HepG2 (cell line): ENCODE results near the gene C1orf35. TPM values are rescaled to one million over a fixed set of nuclear protein-coding genes. Genes with fewer than 3 reads are reported as not detected.
A peak's percentile ranks its signal among the peaks of the same experiment; 100 is the strongest.

Experiments used
- ATAC-seq: fragments of 200-7000 bp; cut with Tn5 transposase; 3 replicates; pipeline ENCODE4 v1.9.1; 2020; ENCODE audit warnings: mild to moderate bottlenecking, moderate library complexity
- BruUV-seq: library from RNA; stranded (reverse); fragments of 400-500 nt; replicated peaks from 2 replicates; lab custom pipeline; 2021; lab: Mats Ljungman, UMichigan
- CTCF ChIA-PET: fragments of 300-600 bp; formaldehyde crosslinking; extraction: SDS; loops from one replicate; lab custom pipeline; 2021; ENCODE audit warnings: low total read pairs, inconsistent platforms, low intra/inter-chr PET ratio; lab: Yijun Ruan, JAX
- POLR2A ChIA-PET: fragments of 350-600 bp; sonication (Branson Sonifier 250); formaldehyde crosslinking; loops from one replicate; lab custom pipeline; 2020; ENCODE audit warnings: antibody characterized with exemption, inconsistent platforms; lab: Yijun Ruan, JAX
- DNase-seq: peaks from one replicate; pipeline ENCODE4 v3.0.0-alpha.2; 2015; ENCODE audit warnings: low spot score
- FAIRE-seq: peaks from 3 replicates; lab custom pipeline; 2011; peaks lifted over from hg19 to GRCh38; lab: Jason Lieb, UNC
- H2AFZ ChIP-seq: one replicate; pipeline ENCODE4 v1.6.1; 2011; ENCODE audit warnings: low read length, inconsistent platforms
- H3K27ac ChIP-seq: fragments of 300-600 bp; 3 replicates; pipeline ENCODE4 v1.8.0; 2011; ENCODE audit warnings: mixed run types, mild to moderate bottlenecking, mixed read lengths, low read length, inconsistent platforms; ENCODE audit not compliant: insufficient read depth; ENCODE audit errors: extremely low read length
- H3K27me3 ChIP-seq, 2 experiments: fragments of 200-600 bp in 1 of 2; 2 replicates in 1 of 2; 3 replicates in 1 of 2; pipeline versions ENCODE4 v1.6.0 to v1.8.0; 2011; ENCODE audit warnings: low read length in 2 of 2, mild to moderate bottlenecking in 2 of 2, moderate library complexity in 2 of 2, inconsistent platforms in 1 of 2; ENCODE audit not compliant: insufficient read depth in 2 of 2, control insufficient read depth in 1 of 2
- H3K36me3 ChIP-seq, 2 experiments: fragments of 200-600 bp in 1 of 2; replicated peaks in 1 of 2; 2 replicates in 1 of 2; 3 replicates in 1 of 2; pipeline versions ENCODE4 v1.5.1 to v1.8.0; 2011; ENCODE audit warnings: low read length in 2 of 2, inconsistent platforms in 1 of 2; ENCODE audit not compliant: insufficient read depth in 2 of 2, control insufficient read depth in 1 of 2
- H3K4me1 ChIP-seq: 2 replicates; pipeline ENCODE4 v1.5.1; 2012; ENCODE audit warnings: low read length, inconsistent platforms; ENCODE audit not compliant: insufficient read depth
- H3K4me2 ChIP-seq: 2 replicates; pipeline ENCODE4 v1.6.0; 2011; ENCODE audit warnings: low read depth, low read length, inconsistent platforms
- H3K4me3 ChIP-seq, 3 experiments: fragments of 200-600 bp in 1 of 3; sonication (generic), shearing (Covaris generic) in 1 of 3; replicated peaks in 1 of 3; 2 replicates each; pipeline ENCODE4 v1.5.1; 2011 to 2016; ENCODE audit warnings: low read length in 3 of 3, inconsistent platforms in 2 of 3, low read depth in 2 of 3, mild to moderate bottlenecking in 2 of 3, control low read depth in 1 of 3, mixed read lengths in 1 of 3; ENCODE audit not compliant: insufficient read depth in 1 of 3
- H3K79me2 ChIP-seq: one replicate; pipeline ENCODE4 v1.6.1; 2011; ENCODE audit warnings: low read length, inconsistent platforms; ENCODE audit not compliant: insufficient read depth
- H3K9ac ChIP-seq: 2 replicates; pipeline ENCODE4 v1.6.0; 2011; ENCODE audit warnings: mild to moderate bottlenecking, low read depth, low read length, inconsistent platforms; ENCODE audit not compliant: insufficient read depth
- H3K9me3 ChIP-seq: 2 replicates; pipeline ENCODE4 v1.5.1; 2012; ENCODE audit warnings: mild to moderate bottlenecking, low read length
- H4K20me1 ChIP-seq: 2 replicates; pipeline ENCODE4 v1.6.0; 2011; ENCODE audit warnings: inconsistent platforms, mild to moderate bottlenecking, low read length, moderate library complexity; ENCODE audit not compliant: insufficient read depth
- MYNN ChIP-seq: sonication (generic); formaldehyde crosslinking; IDR thresholded peaks from 2 replicates; pipeline ENCODE4 v1.4.0; 2020; ENCODE audit warnings: mild to moderate bottlenecking, low read depth, missing genetic modification reagents
- TRIM22 ChIP-seq: fragments of 450-650 bp; IDR thresholded peaks from 2 replicates; pipeline ENCODE4 v1.6.1; 2017
- ZNF207 ChIP-seq: fragments of 450-650 bp; IDR thresholded peaks from 2 replicates; pipeline ENCODE4 v1.6.1; 2016; ENCODE audit warnings: antibody characterized with exemption, borderline replicate concordance
- ZNF563 ChIP-seq: sonication (generic); formaldehyde crosslinking; IDR thresholded peaks from 2 replicates; pipeline ENCODE4 v1.8.0; 2022; ENCODE audit warnings: mild to moderate bottlenecking, moderate library complexity, missing genetic modification reagents
- WGBS: methylation state at CpG from one replicate; pipeline ENCODE4 v1.1.6; 2017; ENCODE audit warnings: low lambda C conversion rate; 5-methylcytosine and 5-hydroxymethylcytosine counted together
- in situ Hi-C: cut with HindIII; loops from 2 replicates; pipeline ENCODE4 v1.10.0; 2017; ENCODE audit warnings: low pct_unique_long_range_greater_than_20kb; ENCODE audit not compliant: extremely low pct_ligation_motif_present
- intact Hi-C: fragments of 100-400 bp; cut with micrococcal nuclease; formaldehyde crosslinking; loops from one replicate; pipeline ENCODE4 v1.10.0; 2022; ENCODE audit not compliant: unreplicated experiment
- polyA plus RNA-seq, 8 experiments: library from polyadenylated mRNA; depleted of rRNA in 3 of 8; stranded (reverse) in 7 of 8; unstranded in 1 of 8; fragments of >200 nt; fragmentation: Illumina TruSeq in 4 of 8; extraction: Trizol in 4 of 8; gene quantifications; 2 replicates each; pipeline versions ENCODE4 v1.2.1 to v1.2.3, GENCODE V29; 2011 to 2016; ENCODE audit warnings: low read depth in 4 of 8, missing spikeins in 1 of 8, mixed read lengths in 1 of 8; ENCODE audit not compliant: insufficient read depth in 1 of 8
- total RNA-seq, 5 experiments: library from RNA; depleted of rRNA; stranded (reverse); fragments of >200 nt; fragmentation: Illumina TruSeq; extraction: Trizol; gene quantifications; 2 replicates each; pipeline ENCODE4 v1.2.3, GENCODE V29; 2016; ENCODE audit warnings: low read depth in 1 of 5

The C1orf35 gene
- total and polyA plus RNA-seq, 2 of the 13 experiments (the other 11 are each of a cell fraction or from before 2014, with no cell fraction given) = 8.1 to 19.3 TPM

DNA sequence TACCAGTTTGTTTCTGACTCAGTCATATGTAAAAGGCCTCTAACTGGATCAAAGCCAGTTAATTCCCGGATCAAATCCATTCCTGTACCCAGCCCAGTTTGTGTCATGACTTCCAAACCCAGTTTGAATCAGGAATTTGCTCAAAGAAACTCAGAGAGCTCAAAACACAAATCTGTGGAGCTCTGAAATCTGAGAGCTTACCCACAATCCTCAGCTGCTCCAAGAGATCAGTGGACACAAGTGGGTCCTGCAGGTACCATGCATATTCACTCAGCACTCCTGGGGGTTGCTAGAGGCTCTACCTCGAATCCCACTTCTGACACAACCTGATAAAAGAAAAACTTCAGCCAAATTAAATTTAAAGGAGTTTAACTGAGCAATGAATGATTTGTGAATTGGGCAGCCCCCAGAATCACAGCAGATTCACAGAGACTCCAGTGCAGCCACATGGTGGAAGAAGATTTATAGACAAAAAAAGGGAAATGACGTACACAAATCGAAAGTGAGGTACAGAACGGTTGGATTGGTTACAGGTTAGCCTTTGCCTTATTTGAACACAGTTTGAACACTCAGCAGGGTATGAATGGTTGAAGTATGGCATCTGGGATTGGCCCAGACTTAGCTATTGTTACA lies 17.8 kb upstream of the C1orf35 start:
- peaks cover 21% of the 10 kb centered on the region for H3K9me3 ChIP-seq
- no peak for FAIRE-seq
- H3K4me2 ChIP-seq = peak overlapping the region; percentile 18; the same call in 1 of the 2 replicates
- H3K79me2 ChIP-seq = no peaks in the 10 kb centered on the region
- no peak for DNase-seq
- BruUV-seq = TSS peak; percentile 79
- ChIA-PET POLR2A (interaction anchor here (3.1 to 3.7 kb wide), 2 partner anchors 11 to 44 kb away, joined by 11 to 12 read pairs; partner anchors contain the start of gene IBA57), CTCF (no interaction called here)
- intact Hi-C loops (no loop called here), in situ Hi-C loops (no loop called here)
- H2AFZ ChIP-seq = no peak overlapping the region
- 12% methylated on average over 5 of the region's 5 CpGs for WGBS
- H3K27ac ChIP-seq = no peak overlapping the region
- no peaks in the 10 kb centered on the region for H3K27me3 ChIP-seq
- no peak overlapping the region for H3K9ac ChIP-seq
- no peaks in the 10 kb centered on the region for H4K20me1 ChIP-seq
- H3K4me1 ChIP-seq = peaks cover 14% of the 10 kb centered on the region
- H3K36me3 ChIP-seq = no peaks in the 10 kb centered on the region
- TF ChIP-seq ZNF563 (CRISPR knock-in tag) (no peak), MYNN (CRISPR knock-in tag) (no peak)
- H3K4me3 ChIP-seq = no peak overlapping the region
- no peak for ATAC-seq

DNA sequence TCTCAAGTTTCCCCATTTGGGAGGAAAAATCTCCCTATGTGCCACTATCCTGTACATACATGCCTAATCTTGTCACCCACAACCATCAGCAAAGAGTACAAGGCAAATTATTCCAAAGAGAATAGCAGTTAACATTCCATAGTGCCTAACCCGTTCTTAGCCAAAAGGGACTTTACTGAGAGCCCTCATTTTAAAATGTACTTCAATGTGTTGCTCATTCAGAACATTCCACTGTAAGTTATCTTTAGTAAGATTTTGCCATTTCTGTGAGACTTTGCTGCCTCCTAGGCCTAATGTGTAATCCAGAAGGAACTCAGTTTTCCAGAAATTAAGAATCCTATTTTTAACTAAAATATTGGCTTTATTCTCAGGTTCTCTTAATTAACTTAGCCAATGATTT lies 17.2 kb upstream of the C1orf35 start:
- intact Hi-C loops = no loop called here
- ATAC-seq = no peak
- POLR2A ChIA-PET = interaction anchor here (3.1 to 3.7 kb wide), 2 partner anchors 10 to 45 kb away, joined by 11 to 12 read pairs; partner anchors contain the start of gene IBA57
- Histone ChIP-seq H3K9me3 (peaks cover 21% of the 10 kb centered on the region), H3K4me1 (peaks cover 17% of the 10 kb centered on the region), H4K20me1 (no peaks in the 10 kb centered on the region), H2AFZ (no peak overlapping the region)
- DNase-seq = no peak
- in situ Hi-C loops = no loop called here
- CTCF ChIA-PET = no interaction called here
- TF ChIP-seq TRIM22 = no peak
- no peak for TF ChIP-seq ZNF207
- TF ChIP-seq, all 625 proteins: peak for 0
- no TSS peak for BruUV-seq
- 50% methylated on average over 1 of the region's 1 CpG for WGBS
- Histone ChIP-seq H3K27ac (no peak overlapping the region), H3K79me2 (no peaks in the 10 kb centered on the region), H3K4me3 (no peak overlapping the region), H3K9ac (no peak overlapping the region), H3K27me3 (no peaks in the 10 kb centered on the region), H3K4me2 (no peak overlapping the region), H3K36me3 (no peaks in the 10 kb centered on the region)
- FAIRE-seq = no peak
